AG09309 (cell line): Measurements from ENCODE around the gene TMC8.
"Not testable (repeated sequence)": the region's sequence is repeated elsewhere in the genome, so short reads cannot be mapped to it uniquely, and the experiment has no call there.

Experiments
- DNase-seq: peaks from one replicate; pipeline ENCODE4 v3.0.0-alpha.2; 2010; ENCODE audit warnings: low read depth
- H3K4me3 ChIP-seq: 2 replicates; pipeline ENCODE4 v1.5.1; 2011; ENCODE audit warnings: mild to moderate bottlenecking, low read depth, low read length, moderate library complexity; ENCODE audit not compliant: control insufficient read depth
- TF ChIP-seq, protein P1 (sequence below): IDR thresholded peaks from 2 replicates; pipeline ENCODE4 v1.5.1; 2011; ENCODE audit warnings: mild to moderate bottlenecking, low read depth, low read length, inconsistent platforms; ENCODE audit not compliant: insufficient read depth, control insufficient read depth; ENCODE audit errors: missing control alignments

The TMC8 gene, protein sequence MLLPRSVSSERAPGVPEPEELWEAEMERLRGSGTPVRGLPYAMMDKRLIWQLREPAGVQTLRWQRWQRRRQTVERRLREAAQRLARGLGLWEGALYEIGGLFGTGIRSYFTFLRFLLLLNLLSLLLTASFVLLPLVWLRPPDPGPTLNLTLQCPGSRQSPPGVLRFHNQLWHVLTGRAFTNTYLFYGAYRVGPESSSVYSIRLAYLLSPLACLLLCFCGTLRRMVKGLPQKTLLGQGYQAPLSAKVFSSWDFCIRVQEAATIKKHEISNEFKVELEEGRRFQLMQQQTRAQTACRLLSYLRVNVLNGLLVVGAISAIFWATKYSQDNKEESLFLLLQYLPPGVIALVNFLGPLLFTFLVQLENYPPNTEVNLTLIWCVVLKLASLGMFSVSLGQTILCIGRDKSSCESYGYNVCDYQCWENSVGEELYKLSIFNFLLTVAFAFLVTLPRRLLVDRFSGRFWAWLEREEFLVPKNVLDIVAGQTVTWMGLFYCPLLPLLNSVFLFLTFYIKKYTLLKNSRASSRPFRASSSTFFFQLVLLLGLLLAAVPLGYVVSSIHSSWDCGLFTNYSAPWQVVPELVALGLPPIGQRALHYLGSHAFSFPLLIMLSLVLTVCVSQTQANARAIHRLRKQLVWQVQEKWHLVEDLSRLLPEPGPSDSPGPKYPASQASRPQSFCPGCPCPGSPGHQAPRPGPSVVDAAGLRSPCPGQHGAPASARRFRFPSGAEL

DNA sequence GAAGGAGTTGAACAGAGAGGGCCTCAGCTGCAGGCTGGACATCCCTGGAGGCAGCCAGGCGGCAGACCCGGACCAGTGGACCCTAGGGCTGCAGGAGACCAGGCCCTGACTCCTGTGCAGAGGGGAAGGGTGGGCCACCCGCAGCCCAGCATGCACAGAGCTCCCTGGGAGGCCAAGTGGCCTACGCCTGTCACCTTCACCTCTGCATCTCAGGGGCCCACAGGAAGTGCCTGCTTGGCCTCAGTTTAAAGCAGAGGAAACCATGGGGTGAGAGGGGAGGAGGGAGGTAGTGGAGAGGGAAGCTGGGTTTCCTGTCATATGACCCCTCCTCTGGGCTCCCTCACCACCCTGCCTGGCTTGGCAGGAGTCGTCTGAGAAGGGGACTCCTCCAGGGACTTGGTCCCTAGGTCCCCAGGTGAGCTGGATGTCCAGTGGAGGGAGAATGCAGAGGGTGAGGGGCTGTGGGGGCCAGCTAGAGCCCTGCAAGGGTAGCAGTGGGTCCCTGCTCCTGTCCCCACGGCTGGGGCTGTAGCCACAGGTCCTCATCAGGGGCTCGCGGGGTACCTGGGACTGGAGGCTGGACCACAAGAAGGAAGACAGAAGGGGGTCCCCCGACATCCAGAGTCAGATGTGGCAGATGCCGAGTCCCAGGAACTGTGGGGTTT lies at the start of gene TMC8:
Gene TMC8, plus strand, starts transcription at position 335 of the 665 bp plus-strand sequence. CDS start 818 bp downstream, outside the sequence.
- H3K4me3 ChIP-seq, result no peak within 1 kb of the TSS
- TF ChIP-seq, protein P1, sequence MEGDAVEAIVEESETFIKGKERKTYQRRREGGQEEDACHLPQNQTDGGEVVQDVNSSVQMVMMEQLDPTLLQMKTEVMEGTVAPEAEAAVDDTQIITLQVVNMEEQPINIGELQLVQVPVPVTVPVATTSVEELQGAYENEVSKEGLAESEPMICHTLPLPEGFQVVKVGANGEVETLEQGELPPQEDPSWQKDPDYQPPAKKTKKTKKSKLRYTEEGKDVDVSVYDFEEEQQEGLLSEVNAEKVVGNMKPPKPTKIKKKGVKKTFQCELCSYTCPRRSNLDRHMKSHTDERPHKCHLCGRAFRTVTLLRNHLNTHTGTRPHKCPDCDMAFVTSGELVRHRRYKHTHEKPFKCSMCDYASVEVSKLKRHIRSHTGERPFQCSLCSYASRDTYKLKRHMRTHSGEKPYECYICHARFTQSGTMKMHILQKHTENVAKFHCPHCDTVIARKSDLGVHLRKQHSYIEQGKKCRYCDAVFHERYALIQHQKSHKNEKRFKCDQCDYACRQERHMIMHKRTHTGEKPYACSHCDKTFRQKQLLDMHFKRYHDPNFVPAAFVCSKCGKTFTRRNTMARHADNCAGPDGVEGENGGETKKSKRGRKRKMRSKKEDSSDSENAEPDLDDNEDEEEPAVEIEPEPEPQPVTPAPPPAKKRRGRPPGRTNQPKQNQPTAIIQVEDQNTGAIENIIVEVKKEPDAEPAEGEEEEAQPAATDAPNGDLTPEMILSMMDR, result no peak
- no peak for DNase-seq

DNA sequence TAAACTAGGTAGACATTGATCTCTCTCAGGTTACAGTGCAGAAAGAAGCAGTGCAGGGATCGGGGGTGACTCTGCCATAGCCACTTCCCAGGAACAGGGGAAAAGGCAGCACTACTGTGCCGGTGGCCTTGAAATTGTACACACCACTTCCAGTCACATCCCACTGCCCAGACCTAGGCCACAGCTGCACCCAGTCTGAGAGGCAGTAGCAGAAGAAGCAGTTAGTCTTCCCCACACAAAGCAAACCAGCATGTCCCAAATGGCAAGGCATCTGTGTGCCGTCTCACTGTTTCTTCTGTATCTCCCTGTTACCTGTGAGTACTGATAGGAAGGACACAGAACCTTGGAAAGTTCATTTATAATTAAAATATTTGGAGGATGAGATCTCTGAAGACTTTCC lies 49.0 kb upstream of the TMC8 start:
- TF ChIP-seq, protein P1, result no peak
- no peak overlapping the region for H3K4me3 ChIP-seq
- no peak for DNase-seq

DNA sequence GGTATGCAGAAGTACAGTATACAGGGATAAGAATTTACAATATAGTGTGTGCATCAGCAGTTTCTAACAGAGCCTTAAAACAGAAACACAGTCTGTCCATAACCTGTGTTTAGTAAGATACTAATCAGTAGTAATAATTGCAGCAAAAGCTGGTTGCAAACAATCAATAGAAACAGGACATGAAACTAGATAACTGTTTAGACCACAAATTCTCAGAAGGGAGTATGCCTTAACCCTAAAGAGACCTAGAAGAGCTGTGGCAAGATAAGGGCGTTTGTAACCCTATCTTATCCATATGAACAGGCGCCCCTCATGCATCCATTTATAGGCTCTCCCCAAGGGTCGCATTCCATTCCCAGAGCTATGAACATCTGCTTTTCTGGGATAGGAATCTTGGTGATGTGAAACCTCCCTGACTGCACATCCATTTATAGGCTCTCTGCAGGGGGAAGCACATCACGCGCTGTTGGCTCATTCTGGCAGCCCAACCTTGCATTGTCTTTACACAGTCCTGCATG lies 48.2 kb upstream of the TMC8 start:
- not testable (repeated sequence) for H3K4me3 ChIP-seq

DNA sequence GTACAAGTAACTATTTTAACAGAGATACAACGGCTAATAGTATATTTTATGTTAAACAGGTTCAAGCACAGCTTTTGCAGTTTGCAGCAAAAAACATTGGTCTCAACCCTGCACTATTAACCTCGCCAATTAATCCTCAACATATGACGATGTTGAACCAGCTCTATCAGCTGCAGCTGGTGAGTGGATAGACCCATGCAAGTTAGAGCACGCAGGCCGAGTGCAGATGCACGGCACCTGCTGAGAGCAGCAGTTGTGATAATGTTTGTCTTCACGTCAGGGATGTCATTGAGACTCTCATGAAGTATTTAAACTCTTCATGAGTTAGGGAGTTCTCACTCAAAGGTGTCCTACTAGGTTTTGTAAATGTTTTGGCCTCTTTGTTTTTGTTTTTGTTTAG lies 47.6 kb upstream of the TMC8 start:
- no peak overlapping the region for H3K4me3 ChIP-seq
- DNase-seq, result no peak
- TF ChIP-seq, protein P1, result no peak

More for the DNA sequence above, 48.2 kb upstream of the TMC8 start:
- DNase-seq, result not testable (repeated sequence)

DNA sequence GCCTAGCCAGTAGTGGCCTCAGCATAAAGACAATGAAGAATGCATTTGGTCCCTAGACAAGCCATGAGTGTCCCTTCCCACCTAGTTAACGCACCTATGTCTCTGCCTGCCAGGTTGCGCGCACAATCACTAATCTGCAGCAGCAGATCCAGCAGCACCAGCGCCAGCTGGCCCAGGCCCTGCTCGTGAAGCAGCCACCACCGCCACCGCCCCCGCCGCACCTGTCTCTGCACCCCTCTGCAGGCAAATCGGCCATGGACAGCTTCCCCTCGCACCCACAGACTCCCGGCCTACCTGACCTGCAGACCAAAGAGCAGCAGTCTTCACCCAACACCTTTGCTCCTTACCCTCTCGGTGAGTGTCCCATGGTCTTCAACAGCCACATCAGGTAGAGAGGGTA lies 43.8 kb upstream of the TMC8 start:
- no peak overlapping the region for H3K4me3 ChIP-seq
- DNase-seq, result no peak
- TF ChIP-seq, protein P1, result no peak

DNA sequence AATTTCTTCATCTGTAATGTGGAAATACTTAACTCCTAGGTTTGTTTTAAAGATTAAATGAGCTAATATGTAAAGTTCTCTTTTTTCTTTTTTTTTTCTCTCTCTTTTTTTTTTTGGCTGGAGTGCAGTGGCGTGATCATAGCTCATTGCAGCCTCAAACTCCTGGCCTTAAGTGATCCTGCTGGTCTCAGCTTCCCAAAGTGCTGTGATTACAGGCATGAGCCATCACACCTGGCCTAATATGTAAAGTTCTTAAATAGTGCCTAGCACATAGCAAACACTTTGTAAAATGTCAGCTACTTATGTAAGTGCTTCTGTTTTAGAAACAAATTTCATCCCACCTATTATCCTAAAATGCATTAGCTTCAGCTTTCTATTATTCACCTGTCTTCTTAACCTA lies 42.0 kb upstream of the TMC8 start:
- TF ChIP-seq, protein P1, result no peak

More for the DNA sequence above, 42.0 kb upstream of the TMC8 start:
- no peak overlapping the region for H3K4me3 ChIP-seq
- DNase-seq, result no peak
